NCI-H187 (cell line): ENCODE results near the gene MIPEP.

Experiments
- DNase-seq, 2 experiments: peaks; one replicate each; lab custom pipeline; 2025; lab: John Stamatoyannopoulos, UW

The MIPEP gene

DNA sequence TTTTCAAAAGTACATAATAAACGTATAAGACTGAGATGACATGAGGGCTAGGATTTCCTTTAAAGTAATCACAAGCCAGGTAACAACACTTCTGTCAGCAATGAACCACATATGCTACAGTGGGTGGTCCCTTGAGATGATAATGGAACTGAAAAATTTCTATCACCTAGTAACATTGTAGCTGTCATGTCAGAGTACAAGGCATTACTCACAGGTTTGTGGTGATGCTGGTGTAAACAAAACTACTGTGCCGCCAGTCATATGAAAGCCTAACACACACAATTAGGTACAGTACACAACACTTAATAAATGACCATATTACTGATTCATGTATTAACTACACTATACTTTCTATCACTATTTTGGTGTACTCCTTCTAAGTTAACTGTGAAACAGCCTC lies 36.8 kb downstream of the MIPEP start:
- no peak for DNase-seq

DNA sequence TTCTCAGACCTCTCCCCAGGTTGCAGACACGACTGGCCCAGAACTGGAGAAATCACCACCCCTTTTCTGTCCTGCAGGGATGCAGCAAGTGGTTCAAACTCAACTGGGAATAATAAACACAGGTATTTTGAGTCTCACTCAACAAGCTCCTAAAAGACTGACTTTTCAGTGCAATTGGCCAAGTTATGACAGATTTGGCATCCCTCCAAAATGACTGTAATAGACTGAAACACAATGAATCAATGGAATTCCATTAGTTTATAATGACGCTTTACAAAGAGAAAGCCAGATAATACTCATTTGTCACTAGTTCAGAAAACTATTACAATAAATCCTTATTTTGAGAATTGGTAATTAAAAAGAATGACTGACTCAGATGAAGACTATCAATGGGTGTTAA lies 38.1 kb downstream of the MIPEP start:
- no peak for DNase-seq

DNA sequence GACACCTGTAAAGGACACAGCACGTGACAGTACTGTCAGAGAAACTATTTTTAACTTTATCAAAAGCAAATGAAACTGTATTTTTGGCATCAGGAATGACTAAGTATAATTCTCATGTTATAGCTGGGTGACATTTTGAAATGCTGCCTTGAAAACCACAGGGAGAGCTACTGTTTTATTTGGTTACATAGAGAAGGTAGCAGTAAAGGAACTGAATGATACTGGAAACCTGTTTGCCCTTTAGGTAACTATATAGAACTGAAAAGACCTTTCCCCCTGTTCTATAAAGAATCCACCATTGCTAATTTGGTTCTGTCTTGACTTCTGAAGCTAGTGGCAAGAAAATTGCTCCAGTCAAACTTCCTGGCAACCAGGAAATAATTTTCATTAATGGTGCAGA lies 39.1 kb downstream of the MIPEP start:
- no peak for DNase-seq

- no peak for DNase-seq
Observed at GRCh38 chr13:23849670-23850069, 39.5 kb downstream of the MIPEP start.

- no peak for DNase-seq
Observed at GRCh38 chr13:23848646-23849141, 40.5 kb downstream of the MIPEP start.

- no peak for DNase-seq
Observed at GRCh38 chr13:23848019-23848418, 41.2 kb downstream of the MIPEP start.

GRCh38 chr13:23847497-23847896 lies 41.7 kb downstream of the MIPEP start:
- no peak for DNase-seq

DNA sequence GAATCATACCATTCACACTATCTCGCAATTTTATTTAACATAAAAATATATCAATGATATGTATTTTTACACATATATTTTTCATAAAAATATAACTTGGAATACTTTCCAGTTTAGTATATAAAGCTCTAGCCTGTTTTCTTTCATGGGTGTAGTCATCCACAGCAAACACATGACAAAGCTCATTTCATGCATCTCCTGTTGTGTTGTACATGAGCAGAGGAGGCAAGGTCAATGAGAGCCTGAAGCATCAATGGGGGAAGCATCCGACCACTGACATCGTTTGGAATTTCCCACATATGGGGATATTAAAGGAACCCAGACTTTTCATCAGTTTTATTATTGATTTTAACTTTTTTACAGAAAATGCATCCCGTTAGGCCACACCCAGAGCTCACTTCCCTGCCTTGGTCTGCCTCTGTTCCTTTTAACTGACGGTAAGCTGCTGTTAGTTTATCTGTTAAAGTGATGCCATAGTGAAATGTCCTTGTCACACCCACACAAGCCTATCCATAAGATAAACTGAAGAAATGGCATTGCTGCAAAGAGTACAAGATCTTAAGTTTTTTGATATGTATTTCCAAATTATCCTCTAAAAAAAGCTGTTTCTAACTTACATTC lies 44.0 kb downstream of the MIPEP start:
- DNase-seq, result no peak

DNA sequence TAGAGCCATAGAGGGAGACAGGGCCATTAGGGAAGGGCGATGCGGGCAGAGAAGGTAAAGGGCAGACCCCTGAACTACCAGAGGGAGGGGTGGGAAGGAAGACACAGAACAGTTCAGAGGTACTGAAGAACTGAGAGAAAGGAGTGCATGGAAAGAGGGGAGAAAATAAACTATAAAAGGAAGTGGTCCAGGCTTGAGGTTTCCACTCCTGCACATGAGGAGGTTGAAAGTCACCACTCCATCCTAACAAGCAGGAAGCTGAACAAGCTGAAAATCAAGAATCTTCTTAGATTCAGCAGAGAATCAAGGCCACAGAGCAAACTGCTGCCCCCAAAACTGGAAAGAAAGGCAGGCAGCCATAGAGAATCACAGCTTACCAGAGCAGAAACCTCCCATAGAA lies 45.1 kb downstream of the MIPEP start:
- DNase-seq, result no peak

DNA sequence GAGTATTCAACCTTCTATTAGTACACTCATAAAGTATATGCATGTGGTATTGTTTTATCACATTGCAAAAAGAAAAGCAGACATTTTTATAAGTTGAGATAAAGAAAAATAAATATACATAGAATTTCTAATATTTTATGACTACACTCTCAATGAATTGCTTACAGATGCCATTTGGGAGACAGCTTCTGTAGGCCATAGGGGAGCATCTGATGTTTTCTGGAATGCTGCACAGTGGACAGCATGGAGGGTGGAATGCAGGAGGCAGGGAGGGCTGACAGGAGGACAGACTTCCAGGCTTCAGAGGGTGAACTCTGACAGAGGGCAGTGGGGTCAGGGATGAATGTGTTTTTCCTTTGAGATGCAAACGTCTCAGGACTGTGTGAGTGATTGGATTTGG lies 45.8 kb downstream of the MIPEP start:
- no peak for DNase-seq

DNA sequence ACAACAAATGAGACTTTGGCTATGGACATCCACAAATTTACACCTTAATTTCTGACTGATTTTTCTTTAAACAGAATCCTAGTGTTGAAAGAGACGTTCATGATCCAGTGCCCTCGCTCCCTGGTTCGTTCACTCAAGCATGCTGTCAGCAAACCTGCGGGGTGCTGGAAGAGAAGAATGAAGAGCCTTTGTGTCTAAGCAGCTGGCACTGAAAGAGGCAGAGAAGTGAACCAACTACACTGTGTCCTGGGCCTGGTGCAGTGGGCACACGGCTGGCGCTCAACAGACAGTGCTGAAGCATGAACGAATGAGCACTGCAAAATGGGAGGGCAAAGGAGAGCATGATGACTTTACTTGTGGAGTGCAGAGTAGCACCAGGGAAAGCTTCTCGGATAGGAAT lies 46.8 kb downstream of the MIPEP start:
- DNase-seq, result no peak

GRCh38 chr13:23833733-23834611 lies 55.2 kb downstream of the MIPEP start:
- no peak for DNase-seq

- no peak for DNase-seq
Observed at GRCh38 chr13:23828866-23829265, 60.3 kb downstream of the MIPEP start.

DNA sequence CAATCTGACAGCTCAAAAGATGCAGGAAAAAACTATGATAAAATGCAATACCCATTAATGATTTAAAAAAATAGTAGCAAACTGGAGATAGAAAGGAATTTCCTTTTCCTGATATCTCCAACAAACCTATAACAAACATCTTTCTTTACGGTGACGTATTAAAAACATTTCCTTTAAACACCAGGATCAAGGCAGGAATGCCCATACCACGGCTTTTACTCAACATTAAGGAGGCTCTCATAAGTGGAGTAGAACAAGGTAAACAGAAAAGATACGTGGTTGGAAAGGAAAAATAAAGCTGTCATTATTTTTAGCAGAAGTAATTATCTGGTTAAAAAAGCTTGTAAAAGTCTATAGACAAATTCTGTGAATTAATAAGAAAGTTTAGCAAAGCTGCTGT lies 61.1 kb downstream of the MIPEP start:
- no peak for DNase-seq

- DNase-seq, result no peak
Observed at GRCh38 chr13:23825179-23825578, 64.0 kb downstream of the MIPEP start.

- no peak for DNase-seq
Observed at GRCh38 chr13:23824371-23824770, 64.8 kb downstream of the MIPEP start.

- no peak for DNase-seq
Observed at GRCh38 chr13:23822252-23822824, 66.9 kb downstream of the MIPEP start.

DNA sequence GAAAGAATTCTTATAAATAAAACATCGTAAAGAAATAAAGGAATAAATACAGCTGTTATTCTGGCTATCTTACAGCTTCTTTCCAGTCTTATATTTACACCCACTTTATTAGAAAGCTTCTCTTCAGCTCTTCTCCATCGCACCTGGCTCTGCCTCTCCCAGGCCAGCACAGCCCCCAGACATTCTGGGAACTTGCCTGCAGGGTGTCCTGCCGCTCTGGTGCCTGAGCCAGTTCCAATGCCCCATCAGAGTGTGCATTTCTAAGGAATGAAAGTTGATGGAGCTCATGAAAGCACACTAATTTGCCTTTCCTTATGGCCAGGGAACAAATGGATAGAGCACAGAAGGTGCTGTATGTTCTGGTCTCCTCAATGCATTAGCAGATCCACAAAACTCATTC lies 68.7 kb downstream of the MIPEP start:
- no peak for DNase-seq

GRCh38 chr13:23817830-23818229 lies 71.4 kb downstream of the MIPEP start:
- no peak for DNase-seq

- DNase-seq, result no peak
Observed at GRCh38 chr13:23817136-23817535, 72.1 kb downstream of the MIPEP start.

DNA sequence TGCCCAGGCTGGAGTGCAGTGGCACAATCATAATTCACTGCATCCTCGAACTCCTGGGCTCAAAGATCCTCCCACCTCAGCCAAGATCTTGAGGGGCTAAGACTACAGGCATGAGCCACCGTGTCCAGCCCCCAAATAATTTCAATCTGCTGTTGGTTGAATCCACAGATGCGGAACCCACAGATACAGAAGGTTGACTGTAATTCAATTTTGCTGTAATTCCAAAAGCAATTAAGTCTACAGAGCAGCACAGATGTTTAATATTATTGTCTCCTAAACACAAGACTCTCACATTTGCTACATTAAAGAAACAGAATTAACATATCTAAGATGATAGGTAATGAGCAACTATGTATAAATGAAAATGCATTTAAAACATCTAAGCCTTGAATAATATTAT lies 75.6 kb downstream of the MIPEP start:
- no peak for DNase-seq

DNA sequence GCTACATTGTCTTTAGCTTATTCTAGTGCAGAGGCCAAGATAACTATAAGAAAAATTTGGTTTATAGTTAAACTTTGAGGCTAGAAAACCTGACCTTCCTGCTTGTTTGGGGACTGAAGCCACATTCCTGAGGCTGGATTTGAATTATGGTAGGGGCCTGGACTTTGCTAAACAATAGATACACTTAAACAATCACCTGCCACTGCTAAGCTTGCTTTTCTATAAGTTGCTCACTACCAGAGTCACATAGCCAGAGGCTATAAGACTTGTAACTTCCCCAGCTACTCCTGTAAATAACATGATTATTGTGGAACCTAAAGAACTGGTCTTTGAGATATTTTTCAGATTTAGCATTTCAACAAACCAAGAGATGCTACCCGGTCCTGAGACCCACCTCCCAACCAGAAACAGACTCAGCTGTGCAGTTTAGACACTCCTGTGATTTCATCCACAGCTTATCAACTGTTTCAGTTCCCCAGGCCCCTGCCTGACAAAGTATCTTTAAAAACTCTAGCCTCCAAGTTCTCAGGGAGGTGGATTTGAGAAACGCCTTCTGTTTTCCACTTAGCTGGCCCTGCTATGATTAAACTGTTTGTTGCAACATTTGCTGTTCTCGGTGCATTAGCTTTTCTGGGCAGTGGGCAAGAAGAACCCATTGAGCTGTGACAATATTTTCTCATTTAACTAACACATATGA lies 77.7 kb downstream of the MIPEP start:
- no peak for DNase-seq
